GM21423 (cell line): Measurements from ENCODE around the gene BASP1.
A peak's percentile ranks its signal among the peaks of the same experiment; 100 is the strongest.

ENCODE experiments used
- ATAC-seq: cut with Tn5 transposase; IDR thresholded peaks from one replicate; pipeline ENCODE4 v1.9.1; 2021; ENCODE audit warnings: mild to moderate bottlenecking, moderate library complexity; ENCODE audit not compliant: unreplicated experiment

BASP1 gene, protein sequence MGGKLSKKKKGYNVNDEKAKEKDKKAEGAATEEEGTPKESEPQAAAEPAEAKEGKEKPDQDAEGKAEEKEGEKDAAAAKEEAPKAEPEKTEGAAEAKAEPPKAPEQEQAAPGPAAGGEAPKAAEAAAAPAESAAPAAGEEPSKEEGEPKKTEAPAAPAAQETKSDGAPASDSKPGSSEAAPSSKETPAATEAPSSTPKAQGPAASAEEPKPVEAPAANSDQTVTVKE

DNA sequence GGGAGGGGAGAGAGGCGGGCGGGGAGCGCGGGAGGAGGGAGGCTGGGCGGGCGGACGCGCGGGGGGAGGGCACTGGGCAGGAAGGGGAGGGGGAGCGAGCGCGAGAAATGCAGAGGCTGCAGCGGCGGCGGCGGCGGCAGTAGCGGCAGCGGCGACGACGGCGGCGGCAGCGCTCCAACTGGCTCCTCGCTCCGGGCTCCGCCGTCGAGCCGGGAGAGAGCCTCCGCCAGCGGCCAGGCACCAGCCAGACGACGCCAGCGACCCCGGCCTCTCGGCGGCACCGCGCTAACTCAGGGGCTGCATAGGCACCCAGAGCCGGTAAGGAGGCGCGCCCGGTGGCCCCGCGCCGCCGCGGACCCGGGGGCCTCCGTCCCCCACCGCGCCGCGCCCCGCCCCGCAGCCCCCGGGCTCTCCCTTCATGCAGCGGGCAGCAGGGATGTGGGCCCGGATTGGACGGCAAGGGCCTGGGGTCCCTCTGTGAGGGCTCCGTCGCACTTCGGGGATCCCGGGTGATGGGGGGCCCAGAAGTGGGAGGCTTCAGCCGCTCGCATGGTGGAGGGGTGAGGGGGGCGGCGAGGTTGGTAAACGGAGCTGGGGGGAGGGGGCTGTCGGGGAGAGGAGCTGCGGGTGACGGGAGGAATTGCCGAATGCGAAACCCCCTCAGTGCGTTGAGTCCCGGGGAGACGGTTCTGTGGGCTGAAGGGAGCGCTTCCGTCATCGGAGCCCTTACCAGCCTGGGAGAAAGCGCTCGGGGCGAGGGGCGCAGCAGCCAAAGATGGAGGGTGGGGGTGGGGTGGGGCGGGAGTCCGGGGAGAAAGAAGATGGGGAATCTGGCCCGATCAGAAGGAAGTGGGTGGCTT lies at the start of gene BASP1:
BASP1 (plus strand) TSS at position 139 of the 860 bp plus-strand sequence. CDS start 57,586 bp downstream, outside the sequence.
- peak; percentile 40 for ATAC-seq

- no peak for ATAC-seq
These were observed 47.9 kb upstream of the BASP1 start for GRCh38 chr5:17169507-17169906.

DNA sequence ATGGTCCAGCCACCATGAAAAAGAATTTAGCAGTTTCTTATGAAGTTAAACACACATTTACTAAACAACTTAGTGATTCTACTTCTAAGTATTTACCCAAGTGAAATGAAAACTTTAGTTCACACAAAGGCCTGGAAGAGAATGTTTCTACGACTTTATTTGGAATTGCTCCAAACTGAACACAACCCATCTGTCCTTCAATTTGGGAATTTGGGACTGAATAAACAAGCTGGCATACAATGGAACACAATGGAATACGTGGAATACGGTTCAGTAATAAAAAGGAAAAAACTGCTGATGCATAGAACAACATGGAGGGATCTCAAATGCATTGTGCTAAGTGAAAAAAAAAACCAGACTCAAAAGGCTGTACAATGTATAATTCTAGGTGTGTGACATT lies 44.6 kb upstream of the BASP1 start:
- no peak for ATAC-seq

- ATAC-seq: no peak
These were observed 42.5 kb upstream of the BASP1 start for GRCh38 chr5:17174965-17175364.

DNA sequence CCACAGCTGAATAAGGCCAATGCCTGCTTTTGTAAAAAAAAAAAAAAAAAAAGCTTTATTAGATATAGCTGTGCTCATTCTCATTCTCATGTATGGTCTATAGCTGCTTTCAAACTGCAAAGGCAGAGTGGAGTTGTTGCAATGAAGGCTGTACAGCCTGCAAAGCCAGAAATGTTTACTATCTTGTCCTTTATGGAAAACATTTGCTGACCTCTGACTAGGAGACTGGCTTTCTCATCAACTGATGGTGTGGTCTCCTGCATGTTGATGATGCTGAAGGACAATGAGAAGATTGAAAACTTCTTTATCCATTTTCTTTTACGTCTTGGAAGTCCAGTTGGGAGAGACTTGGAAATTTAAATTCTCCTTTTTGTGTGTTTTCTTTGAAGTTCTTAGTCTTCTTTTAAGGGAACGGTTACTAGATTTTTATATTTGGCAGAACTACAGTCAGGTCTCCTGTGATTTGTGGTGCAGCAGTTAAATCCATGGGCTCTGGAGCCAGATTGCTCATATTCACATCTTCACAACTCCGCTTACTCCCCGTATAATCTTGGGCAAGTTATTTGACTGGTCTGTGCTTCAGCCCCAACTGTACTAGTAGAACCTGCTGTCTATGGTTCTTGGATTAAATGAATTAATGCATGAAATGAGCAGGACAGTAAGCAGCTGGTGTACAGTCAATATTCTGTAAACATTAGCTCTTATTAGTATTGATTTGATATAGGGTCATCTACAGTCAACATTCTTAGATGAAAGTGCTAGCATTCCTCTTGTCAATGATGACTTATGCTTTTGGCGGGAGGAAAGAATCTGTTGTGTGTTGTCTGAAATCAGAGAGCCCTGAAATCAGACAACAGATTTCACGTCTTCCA lies 39.7 kb upstream of the BASP1 start:
- no peak for ATAC-seq

DNA sequence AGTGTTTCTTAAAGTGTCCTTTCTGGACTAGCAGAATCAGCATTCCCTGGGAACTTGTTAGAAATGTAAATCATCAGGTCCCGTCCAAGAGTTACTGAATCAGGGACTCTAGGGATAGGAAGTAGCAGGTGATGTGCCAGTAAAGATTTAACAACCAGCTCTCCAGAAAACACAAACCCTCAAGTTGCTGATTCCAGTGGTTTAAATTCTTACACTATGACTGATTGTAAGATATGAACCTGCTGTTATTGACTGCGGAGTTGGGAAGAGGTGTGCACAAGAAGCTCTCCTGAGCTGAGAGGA lies 39.1 kb upstream of the BASP1 start:
- no peak for ATAC-seq

- ATAC-seq: no peak
These were observed 37.0 kb upstream of the BASP1 start for GRCh38 chr5:17180330-17180843.

- ATAC-seq: no peak
These were observed 36.3 kb upstream of the BASP1 start for GRCh38 chr5:17180864-17181723.

DNA sequence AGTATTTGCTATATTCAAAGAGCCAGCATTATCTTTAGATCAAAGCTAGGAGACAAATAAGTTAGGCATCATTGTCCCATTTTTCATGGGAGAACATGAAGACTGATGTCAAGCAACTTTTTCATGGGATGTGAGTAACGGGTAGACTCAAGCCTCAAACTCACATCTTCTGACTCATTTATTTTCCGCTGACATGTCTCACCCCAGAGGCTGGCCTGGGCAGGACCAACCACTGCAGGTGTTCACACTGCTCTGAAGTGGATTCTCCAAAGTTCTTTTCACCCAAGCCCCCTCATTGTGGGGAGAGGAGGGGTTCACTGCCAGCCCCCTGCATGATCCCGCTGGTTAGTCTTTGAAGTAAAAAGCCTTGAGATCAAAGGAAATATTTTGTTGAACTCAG lies 34.9 kb upstream of the BASP1 start:
- no peak for ATAC-seq

DNA sequence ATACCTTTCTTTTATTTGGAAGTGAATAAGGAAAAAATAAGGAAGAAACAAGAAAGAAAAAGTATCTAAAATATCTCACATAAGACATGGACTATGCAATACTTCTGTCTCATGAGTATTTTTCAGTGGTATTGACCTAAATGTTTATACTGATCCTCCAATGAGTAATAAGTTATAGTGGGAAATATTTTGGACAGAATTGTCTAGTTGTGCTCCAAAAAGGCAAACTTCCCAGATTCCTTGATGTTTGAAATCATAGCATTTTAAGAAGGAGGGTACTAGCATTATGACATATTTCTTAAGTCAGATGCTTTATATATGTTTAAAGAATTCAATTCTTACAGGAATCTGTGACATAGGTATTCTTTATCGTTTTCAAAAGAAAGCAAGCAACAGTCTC lies 34.5 kb upstream of the BASP1 start:
- ATAC-seq: no peak

GRCh38 chr5:17183831-17184230 lies 33.6 kb upstream of the BASP1 start:
- ATAC-seq: no peak

- no peak for ATAC-seq
These were observed 32.8 kb upstream of the BASP1 start for GRCh38 chr5:17184588-17184987.

- no peak for ATAC-seq
These were observed 32.1 kb upstream of the BASP1 start for GRCh38 chr5:17185349-17185748.

DNA sequence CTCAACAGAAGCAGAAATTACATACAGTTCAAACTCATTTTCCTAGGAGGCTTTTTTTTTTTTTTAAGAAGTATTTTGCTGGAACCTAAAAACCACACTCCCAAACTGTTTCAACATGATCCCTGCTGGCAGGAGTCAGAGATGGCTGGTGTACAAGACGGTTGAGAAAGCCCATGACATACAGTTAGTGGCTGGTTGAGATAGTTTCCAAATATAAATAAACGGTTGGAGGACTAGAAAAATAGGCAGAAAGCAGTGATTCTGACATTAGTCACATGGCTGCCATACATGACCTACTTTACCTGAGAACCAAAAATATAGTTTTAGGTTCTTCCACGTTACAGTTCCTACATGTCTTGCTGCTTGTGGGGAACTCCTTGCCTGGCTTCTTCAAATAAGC lies 31.7 kb upstream of the BASP1 start:
- no peak for ATAC-seq

GRCh38 chr5:17186256-17186655 lies 31.2 kb upstream of the BASP1 start:
- no peak for ATAC-seq

DNA sequence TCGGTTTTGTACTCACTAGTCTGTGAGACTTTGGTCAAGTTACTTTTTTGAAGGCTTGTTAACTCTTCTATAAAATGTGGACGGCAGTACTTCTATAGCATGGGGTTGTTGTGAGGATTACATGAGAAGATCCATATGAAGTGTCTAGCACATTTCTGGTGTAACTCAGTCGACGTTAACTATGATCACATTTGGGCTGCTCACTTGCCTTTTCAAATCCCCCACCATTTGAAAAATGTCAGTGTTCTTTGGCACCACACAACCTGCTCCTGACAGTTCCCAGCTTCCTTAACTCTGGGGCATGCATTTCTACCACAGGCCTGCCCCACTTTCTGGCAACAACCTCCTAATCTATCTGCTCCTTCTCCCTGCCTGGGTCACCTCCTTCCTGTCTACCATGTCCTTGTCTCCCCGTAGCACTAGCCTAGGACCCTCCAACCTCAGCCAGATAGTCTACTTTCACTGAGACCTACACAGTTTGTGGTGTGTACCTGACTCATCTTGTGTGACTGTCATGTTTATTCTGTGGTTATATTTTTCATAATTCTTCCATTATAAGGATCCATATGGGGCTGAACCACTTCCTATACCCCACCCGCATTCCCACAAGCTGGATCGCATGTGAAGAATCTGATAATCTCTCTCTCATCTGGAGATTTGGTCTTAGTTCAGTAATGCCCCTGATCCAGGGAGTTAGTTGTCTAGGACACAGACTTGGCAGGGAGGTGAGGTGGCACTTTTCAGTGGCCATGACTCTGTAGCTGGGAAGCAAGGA lies 30.2 kb upstream of the BASP1 start:
- ATAC-seq: no peak

DNA sequence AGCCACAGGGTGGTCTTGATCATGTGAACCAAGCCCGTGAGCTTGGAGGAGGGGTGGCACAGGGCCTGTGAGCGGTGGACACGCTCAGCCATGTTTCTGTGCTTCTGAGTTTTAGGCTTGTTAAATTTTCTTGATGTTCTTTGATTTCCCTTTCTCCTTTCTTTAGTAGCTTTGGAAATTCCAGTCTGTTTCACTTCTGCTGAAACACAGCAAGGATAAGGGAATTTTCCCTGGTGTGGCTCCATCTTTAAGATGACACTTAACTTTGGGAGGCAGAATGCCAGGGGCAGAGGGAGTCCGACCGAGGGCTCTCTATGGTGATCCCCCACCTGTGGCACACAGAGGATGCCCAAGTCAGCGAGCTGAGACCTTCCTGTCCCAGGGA lies 29.7 kb upstream of the BASP1 start:
- ATAC-seq: no peak

- peak; percentile 68 for ATAC-seq
These were observed 27.9 kb upstream of the BASP1 start for GRCh38 chr5:17189381-17190036.

- ATAC-seq: no peak
These were observed 27.1 kb upstream of the BASP1 start for GRCh38 chr5:17190242-17190778.
